Gastroesophageal sphincter (tissue), 4 donors: ENCODE results near the gene XXYLT1. TPM values are rescaled to one million over a fixed set of nuclear protein-coding genes. Genes with fewer than 3 reads are reported as not detected.
"Not testable (repeated sequence)": the region's sequence is repeated elsewhere in the genome, so short reads cannot be mapped to it uniquely, and the experiment has no call there.

Experiments
- ATAC-seq: fragments of 150-250 bp; one replicate; pipeline ENCODE4 v1.9.1; 2016; ENCODE audit warnings: mild to moderate bottlenecking, moderate library complexity
- H3K27ac ChIP-seq, 4 donors: fragments of 200-600 bp; sonication (generic) in 3 of 4; 1 replicate in 3 of 4; 2 replicates in 1 of 4; pipeline ENCODE4 v1.5.1; 2016 to 2019
- H3K27me3 ChIP-seq: fragments of 200-600 bp; sonication (generic); one replicate; pipeline ENCODE4 v1.5.1; 2019
- H3K36me3 ChIP-seq, 2 donors: fragments of 200-600 bp; sonication (generic); one replicate each; pipeline ENCODE4 v1.5.1; 2019; ENCODE audit warnings: control low read depth in 1 of 2
- H3K4me1 ChIP-seq, 3 donors: fragments of 200-600 bp; sonication (generic); 1 replicate in 2 of 3; 2 replicates in 1 of 3; pipeline ENCODE4 v1.5.1; 2016 to 2019; ENCODE audit warnings: control low read depth in 2 of 3
- H3K4me3 ChIP-seq, 2 donors: fragments of 200-600 bp; sonication (generic); one replicate each; pipeline ENCODE4 v1.5.1; 2019; ENCODE audit warnings: mild to moderate bottlenecking in 1 of 2, moderate library complexity in 1 of 2
- H3K9me3 ChIP-seq, 3 donors: fragments of 200-600 bp; sonication (generic); one replicate each; pipeline ENCODE4 v1.5.1; 2017 to 2019; ENCODE audit warnings: control low read depth in 2 of 3
- EP300 ChIP-seq: sonication (generic); formaldehyde crosslinking; IDR thresholded peaks from one replicate; pipeline ENCODE4 v1.6.1; 2017; ENCODE audit warnings: antibody characterized with exemption, mild to moderate bottlenecking
- POLR2A ChIP-seq, 2 donors: fragments of 450-650 bp; IDR thresholded peaks; one replicate each; pipeline ENCODE4 v1.6.1; 2017; ENCODE audit warnings: antibody characterized with exemption in 2 of 2, mild to moderate bottlenecking in 2 of 2, moderate library complexity in 1 of 2
- POLR2AphosphoS5 ChIP-seq: sonication (generic); formaldehyde crosslinking; IDR thresholded peaks from one replicate; pipeline ENCODE4 v1.6.1; 2017; ENCODE audit warnings: antibody characterized with exemption
- WGBS, 2 donors: methylation state at CpG; one replicate each; pipeline ENCODE4 v1.1.5; 2018; ENCODE audit warnings: low coverage in 1 of 2; 5-methylcytosine and 5-hydroxymethylcytosine counted together
- total RNA-seq, 4 donors: library from RNA; depleted of rRNA; stranded (reverse); fragments of >200 nt; gene quantifications; one replicate each; pipeline ENCODE4 v1.1.0, GENCODE V29; 2016
- TF ChIP-seq, protein P1 (sequence below), 4 experiments: fragments of 200-600 bp in 2 of 4; fragments of 450-650 bp in 2 of 4; sonication (generic) in 1 of 4; IDR thresholded peaks; one replicate each; pipeline ENCODE4 v1.5.1; 2017 to 2019; ENCODE audit warnings: antibody characterized with exemption in 4 of 4, mild to moderate bottlenecking in 2 of 4, moderate library complexity in 2 of 4

XXYLT1 gene
- total RNA-seq, 4 donors from 2014 or later: 10.1 to 14.0 (median 12.5) TPM

DNA sequence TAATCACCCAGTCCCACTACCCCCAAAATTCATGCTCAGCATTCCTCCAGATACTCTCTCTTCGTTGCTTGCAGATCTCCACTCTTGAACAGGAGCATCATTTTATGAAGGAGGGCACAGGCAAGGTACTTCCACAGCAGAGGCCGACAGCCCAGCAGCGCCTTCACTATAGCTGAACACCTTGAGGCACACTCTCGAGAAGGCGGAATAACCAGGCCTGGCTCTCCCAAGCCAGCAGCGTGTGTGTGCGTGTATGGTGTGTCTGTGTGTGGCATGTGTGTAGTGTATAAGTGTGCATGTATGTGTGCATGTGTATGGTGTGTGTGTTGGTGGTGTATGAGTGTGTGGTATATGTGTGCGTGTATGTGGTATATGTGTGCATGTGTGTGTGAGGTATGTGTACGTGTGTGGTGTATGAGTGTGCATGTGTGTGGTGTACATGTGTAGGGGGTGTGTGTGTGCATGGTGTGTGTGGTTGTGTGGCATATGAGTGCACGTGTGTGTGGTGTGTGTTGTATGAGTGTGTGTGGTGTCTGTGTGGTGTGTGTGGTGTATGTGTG lies 161.8 kb downstream of the XXYLT1 start:
- Histone ChIP-seq H3K27ac (no peak overlapping the region), H3K36me3 (no peaks in the 10 kb centered on the region), H3K27me3 (no peaks in the 10 kb centered on the region), H3K9me3 (no peaks in the 10 kb centered on the region), H3K4me3 (no peak overlapping the region), H3K4me1 (peaks cover 0 to 19% (median 4%) of the 10 kb centered on the region in 3 donors)
- no peak for TF ChIP-seq POLR2AphosphoS5
- TF ChIP-seq, protein P1, sequence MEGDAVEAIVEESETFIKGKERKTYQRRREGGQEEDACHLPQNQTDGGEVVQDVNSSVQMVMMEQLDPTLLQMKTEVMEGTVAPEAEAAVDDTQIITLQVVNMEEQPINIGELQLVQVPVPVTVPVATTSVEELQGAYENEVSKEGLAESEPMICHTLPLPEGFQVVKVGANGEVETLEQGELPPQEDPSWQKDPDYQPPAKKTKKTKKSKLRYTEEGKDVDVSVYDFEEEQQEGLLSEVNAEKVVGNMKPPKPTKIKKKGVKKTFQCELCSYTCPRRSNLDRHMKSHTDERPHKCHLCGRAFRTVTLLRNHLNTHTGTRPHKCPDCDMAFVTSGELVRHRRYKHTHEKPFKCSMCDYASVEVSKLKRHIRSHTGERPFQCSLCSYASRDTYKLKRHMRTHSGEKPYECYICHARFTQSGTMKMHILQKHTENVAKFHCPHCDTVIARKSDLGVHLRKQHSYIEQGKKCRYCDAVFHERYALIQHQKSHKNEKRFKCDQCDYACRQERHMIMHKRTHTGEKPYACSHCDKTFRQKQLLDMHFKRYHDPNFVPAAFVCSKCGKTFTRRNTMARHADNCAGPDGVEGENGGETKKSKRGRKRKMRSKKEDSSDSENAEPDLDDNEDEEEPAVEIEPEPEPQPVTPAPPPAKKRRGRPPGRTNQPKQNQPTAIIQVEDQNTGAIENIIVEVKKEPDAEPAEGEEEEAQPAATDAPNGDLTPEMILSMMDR (IDR thresholded peaks at IDR 0.05): no peak
- no peak for TF ChIP-seq EP300
- no peak for TF ChIP-seq POLR2A (IDR thresholded peaks at IDR 0.05)
- ATAC-seq: no peak
- 71 to 77% methylated on average over 5 to 6 of the region's 10 CpGs for WGBS, 2 donors

DNA sequence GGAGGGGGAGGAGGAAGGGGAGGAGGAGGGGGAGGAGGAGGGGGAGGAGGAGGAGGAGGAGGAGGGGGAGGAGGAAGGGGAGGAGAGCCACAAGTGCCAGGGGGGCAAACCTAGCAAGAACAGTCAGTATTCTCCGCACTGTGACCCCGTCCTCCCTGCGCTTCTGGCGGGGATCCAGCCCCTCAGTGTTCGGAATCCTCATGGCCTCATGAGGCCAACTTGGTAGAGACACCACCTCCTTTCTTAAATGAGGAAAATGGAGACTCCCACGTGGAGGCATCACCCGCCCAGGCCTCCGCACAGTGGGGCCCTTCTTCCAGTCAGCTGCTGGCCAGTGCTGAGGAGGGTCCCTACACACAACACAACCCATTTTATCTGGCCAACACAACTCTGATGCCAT lies 163.4 kb downstream of the XXYLT1 start:
- Histone ChIP-seq H3K27me3 (no peaks in the 10 kb centered on the region), H3K4me1 (peaks cover 0 to 25% (median 4%) of the 10 kb centered on the region in 3 donors), H3K4me3 (no peak overlapping the region), H3K9me3 (no peaks in the 10 kb centered on the region), H3K36me3 (no peaks in the 10 kb centered on the region), H3K27ac (no peak overlapping the region)
- 62% methylated on average over 3 of the region's 8 CpGs; no CpG with 5 or more reads in 1 of the 2 donors for WGBS, 2 donors
- TF ChIP-seq POLR2A (IDR thresholded peaks at IDR 0.05) (no peak), EP300 (no peak), POLR2AphosphoS5 (no peak)
- TF ChIP-seq, protein P1 (IDR thresholded peaks at IDR 0.05): no peak
- no peak for ATAC-seq

DNA sequence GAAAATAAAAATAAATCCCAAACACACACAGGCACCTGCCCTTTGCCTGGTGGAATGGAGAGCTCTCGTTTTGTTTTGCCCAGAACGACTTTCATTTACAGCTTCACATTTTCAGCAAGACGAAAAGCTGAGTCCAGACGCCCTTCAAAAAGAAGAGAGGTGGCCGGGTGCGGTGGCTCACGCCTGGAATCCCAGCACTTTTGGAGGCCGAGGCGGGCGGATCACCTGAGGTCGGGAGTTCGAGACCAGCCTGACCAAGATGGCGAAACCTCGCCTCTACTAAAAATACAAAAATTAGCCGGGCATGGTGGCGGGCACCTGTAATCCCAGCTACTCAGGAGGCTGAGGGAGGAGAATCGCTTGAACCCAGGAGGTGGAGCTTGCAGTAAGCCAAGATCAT lies 163.9 kb downstream of the XXYLT1 start:
- not testable (repeated sequence) for H3K27ac ChIP-seq, H3K27me3 ChIP-seq, ATAC-seq, H3K4me3 ChIP-seq, H3K36me3 ChIP-seq, H3K9me3 ChIP-seq
- H3K4me1 ChIP-seq: peaks cover 0 to 25% (median 4%) of the 10 kb centered on the region in 3 donors
- 60 to 88% methylated on average over 4 to 7 of the region's 17 CpGs for WGBS, 2 donors

DNA sequence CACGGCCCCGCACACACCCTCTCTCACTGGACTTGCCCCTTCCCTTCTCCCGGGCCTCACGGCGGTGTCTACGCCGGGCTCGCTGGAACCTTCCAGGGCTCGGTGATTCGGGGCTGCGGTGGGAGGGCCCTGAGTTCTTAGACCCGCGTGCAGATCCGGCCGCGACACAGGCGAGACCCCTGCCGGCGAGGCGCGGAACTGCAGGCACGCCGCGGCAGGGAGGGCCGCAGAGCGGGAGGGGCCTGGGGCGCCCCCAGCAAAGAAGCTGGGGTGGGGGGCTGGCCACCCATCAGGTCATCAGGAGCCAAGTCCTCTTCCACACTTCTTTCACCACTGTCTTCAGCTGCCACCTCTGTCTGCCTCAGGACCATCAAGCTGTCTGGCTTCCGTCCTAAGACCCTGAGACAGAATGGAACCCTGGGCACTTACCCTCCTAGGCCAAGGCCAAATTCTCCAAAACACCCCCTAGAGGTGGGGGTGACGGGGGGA lies 164.5 kb downstream of the XXYLT1 start:
- Histone ChIP-seq H3K27ac (no peak overlapping the region), H3K9me3 (no peaks in the 10 kb centered on the region), H3K27me3 (no peaks in the 10 kb centered on the region), H3K36me3 (no peaks in the 10 kb centered on the region), H3K4me1 (peaks cover 0 to 23% (median 4%) of the 10 kb centered on the region in 3 donors), H3K4me3 (peak overlapping the region in 1 of 2 donors; percentile 34)
- no peak for TF ChIP-seq POLR2A (IDR thresholded peaks at IDR 0.05)
- TF ChIP-seq, protein P1 (IDR thresholded peaks at IDR 0.05): peak; percentile 99 to 100 (median 100)
- WGBS, 2 donors: no CpG with 5 or more reads among the region's 29 CpGs
- peak; percentile 74 for ATAC-seq

DNA sequence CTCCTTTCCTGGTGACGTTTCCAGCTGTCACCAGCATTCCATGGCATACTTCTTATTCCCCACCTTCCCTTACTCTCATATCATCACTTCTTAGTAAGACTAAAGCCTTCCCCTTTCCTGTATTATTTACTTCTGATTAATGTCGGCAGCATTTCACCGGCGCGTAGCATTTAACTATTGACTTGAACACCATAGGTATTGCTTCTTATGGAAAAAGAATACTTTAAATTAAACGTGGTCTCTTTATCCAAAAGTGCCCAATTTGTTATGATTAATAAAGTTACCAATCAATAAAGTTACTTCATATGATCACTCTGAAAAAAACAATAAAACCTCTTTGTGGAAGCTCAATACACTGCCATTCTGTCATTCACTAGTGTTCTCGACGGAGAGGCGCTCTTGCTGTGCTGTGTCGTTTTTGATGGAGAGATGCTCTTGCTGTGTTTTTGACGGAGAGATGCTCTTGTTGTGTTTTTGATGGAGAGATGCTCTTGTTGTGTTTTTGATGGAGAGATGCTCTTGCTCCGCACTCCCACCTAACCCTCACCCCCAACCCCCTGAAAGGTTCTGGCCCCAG lies 165.0 kb downstream of the XXYLT1 start:
- H3K36me3 ChIP-seq: no peaks in the 10 kb centered on the region
- no peaks in the 10 kb centered on the region for H3K27me3 ChIP-seq
- no peaks in the 10 kb centered on the region for H3K9me3 ChIP-seq
- WGBS, 2 donors: 75 to 84% methylated on average over 11 to 12 of the region's 12 CpGs
- TF ChIP-seq POLR2A (IDR thresholded peaks at IDR 0.05) (no peak), EP300 (no peak)
- TF ChIP-seq, protein P1 (IDR thresholded peaks at IDR 0.05): no peak
- ATAC-seq: no peak
- H3K27ac ChIP-seq: no peak overlapping the region
- peak overlapping the region in 1 of 2 donors; percentile 34 for H3K4me3 ChIP-seq
- peaks cover 0 to 18% (median 4%) of the 10 kb centered on the region in 3 donors for H3K4me1 ChIP-seq
